ENCODE data around the gene ZNF592.

Gene ZNF592

GRCh38 chr15:84764989-84765388 lies 16.6 kb downstream of the ZNF592 start:
- no peak overlapping the region for H3K4me3 ChIP-seq (replicated peaks; ENCODE audit: low read depth, low read length)
- peak; percentile 21 for DNase-seq (ENCODE audit: low read depth)
- TF ChIP-seq CTCF (IDR thresholded peaks at IDR 0.05; ENCODE audit: low read length, missing control alignments) = no peak

GRCh38 chr15:84765675-84766074 lies 17.3 kb downstream of the ZNF592 start:
- no peak for TF ChIP-seq CTCF (IDR thresholded peaks at IDR 0.05; ENCODE audit: low read length, missing control alignments)
- DNase-seq (ENCODE audit: low read depth) = no peak

GRCh38 chr15:84766461-84767035 lies 18.2 kb downstream of the ZNF592 start:
- no peak for DNase-seq (ENCODE audit: low read depth)
- no peak overlapping the region for H3K4me3 ChIP-seq (replicated peaks; ENCODE audit: low read depth, low read length)

More at GRCh38 chr15:84765675-84766074, 17.3 kb downstream of the ZNF592 start:
- no peak overlapping the region for H3K4me3 ChIP-seq (replicated peaks; ENCODE audit: low read depth, low read length)

GRCh38 chr15:84772031-84772430 lies 23.6 kb downstream of the ZNF592 start:
- no peak for TF ChIP-seq CTCF (IDR thresholded peaks at IDR 0.05; ENCODE audit: low read length, missing control alignments)
- no peak for DNase-seq (ENCODE audit: low read depth)
- H3K4me3 ChIP-seq (replicated peaks; ENCODE audit: low read depth, low read length) = no peak overlapping the region

More at GRCh38 chr15:84766461-84767035, 18.2 kb downstream of the ZNF592 start:
- TF ChIP-seq CTCF (IDR thresholded peaks at IDR 0.05; ENCODE audit: low read length, missing control alignments) = no peak

GRCh38 chr15:84772467-84772866 lies 24.1 kb downstream of the ZNF592 start:
- DNase-seq (ENCODE audit: low read depth) = peak; percentile 58
- no peak overlapping the region for H3K4me3 ChIP-seq (replicated peaks; ENCODE audit: low read depth, low read length)
- TF ChIP-seq CTCF (IDR thresholded peaks at IDR 0.05; ENCODE audit: low read length, missing control alignments) = no peak

GRCh38 chr15:84773716-84774115 lies 25.3 kb downstream of the ZNF592 start:
- TF ChIP-seq CTCF (IDR thresholded peaks at IDR 0.05; ENCODE audit: low read length, missing control alignments) = no peak
- no peak overlapping the region for H3K4me3 ChIP-seq (replicated peaks; ENCODE audit: low read depth, low read length)
- no peak for DNase-seq (ENCODE audit: low read depth)

- DNase-seq (ENCODE audit: low read depth) = no peak
- no peak overlapping the region for H3K4me3 ChIP-seq (replicated peaks; ENCODE audit: low read depth, low read length)
- TF ChIP-seq CTCF (IDR thresholded peaks at IDR 0.05; ENCODE audit: low read length, missing control alignments) = no peak
Observed at GRCh38 chr15:84775867-84776449, 27.6 kb downstream of the ZNF592 start.

Data from fibroblast of pulmonary artery (primary cell).